ENCODE data around the gene NAXD.

The NAXD gene

DNA sequence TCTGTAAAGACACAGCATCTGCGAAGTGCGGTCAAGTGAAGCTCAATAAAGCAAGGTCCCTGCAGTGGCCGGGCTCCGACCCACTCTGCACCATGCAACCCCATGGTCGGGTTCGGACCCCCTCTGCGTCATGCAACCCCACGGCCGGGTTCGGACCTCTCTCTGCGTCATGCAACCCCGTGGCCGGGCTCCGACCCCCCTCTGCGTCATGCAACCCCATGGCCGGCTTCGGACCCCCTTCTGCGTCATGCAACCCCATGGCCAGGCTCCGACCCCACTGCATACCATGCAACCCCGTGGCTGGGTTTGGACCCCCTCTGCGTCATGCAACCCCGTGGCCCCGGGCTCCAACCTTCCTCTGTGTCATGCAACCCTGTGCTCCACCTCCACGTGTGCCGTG lies 46.7 kb downstream of the NAXD start:
- TF ChIP-seq, protein P1, sequence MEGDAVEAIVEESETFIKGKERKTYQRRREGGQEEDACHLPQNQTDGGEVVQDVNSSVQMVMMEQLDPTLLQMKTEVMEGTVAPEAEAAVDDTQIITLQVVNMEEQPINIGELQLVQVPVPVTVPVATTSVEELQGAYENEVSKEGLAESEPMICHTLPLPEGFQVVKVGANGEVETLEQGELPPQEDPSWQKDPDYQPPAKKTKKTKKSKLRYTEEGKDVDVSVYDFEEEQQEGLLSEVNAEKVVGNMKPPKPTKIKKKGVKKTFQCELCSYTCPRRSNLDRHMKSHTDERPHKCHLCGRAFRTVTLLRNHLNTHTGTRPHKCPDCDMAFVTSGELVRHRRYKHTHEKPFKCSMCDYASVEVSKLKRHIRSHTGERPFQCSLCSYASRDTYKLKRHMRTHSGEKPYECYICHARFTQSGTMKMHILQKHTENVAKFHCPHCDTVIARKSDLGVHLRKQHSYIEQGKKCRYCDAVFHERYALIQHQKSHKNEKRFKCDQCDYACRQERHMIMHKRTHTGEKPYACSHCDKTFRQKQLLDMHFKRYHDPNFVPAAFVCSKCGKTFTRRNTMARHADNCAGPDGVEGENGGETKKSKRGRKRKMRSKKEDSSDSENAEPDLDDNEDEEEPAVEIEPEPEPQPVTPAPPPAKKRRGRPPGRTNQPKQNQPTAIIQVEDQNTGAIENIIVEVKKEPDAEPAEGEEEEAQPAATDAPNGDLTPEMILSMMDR (IDR thresholded peaks at IDR 0.05; ENCODE audit: low read depth, low read length) = no peak
- in situ Hi-C loops (cut with HindIII; ENCODE audit: low sequenced_read_pairs) = no loop called here
- no peak for DNase-seq (ENCODE audit: low read depth, low spot score)
- no peak overlapping the region for H3K4me3 ChIP-seq (ENCODE audit: low read depth, low read length)

DNA sequence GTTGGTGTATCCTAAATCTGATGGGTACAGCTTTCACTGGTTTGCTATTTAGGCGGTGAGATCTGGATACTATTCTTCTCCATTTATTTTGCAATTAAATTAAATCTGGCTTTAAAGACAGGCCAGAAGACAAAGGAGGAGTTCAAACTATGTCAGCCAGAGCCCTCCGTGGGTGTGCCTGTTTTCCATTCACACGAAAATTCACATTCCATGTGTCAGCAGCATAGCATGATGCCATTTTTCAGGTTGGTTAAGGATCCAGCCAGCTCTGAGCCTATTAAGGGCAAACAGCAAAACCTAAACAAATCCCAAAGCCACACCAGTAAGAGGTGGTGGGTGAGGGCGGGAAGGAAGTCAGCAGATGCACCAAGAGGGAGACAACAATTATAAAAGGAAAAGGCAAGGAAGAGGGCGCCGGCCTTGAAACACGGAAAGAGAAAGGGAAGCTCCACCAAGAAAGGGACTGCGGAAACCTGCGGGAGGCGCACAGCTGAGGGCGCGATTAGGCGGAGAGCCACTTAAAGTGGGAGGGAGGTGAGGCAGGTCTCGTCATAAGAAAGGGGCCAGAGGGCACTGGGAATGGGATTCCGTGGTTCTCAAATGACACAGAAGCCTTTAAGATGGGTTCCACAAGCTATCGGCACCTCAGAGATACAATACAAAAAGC lies 47.6 kb downstream of the NAXD start:
- no peak for DNase-seq (ENCODE audit: low read depth, low spot score)
- in situ Hi-C loops (cut with HindIII; ENCODE audit: low sequenced_read_pairs) = no loop called here
- H3K4me3 ChIP-seq (ENCODE audit: low read depth, low read length) = no peak overlapping the region
- TF ChIP-seq, protein P1 (IDR thresholded peaks at IDR 0.05; ENCODE audit: low read depth, low read length) = no peak

DNA sequence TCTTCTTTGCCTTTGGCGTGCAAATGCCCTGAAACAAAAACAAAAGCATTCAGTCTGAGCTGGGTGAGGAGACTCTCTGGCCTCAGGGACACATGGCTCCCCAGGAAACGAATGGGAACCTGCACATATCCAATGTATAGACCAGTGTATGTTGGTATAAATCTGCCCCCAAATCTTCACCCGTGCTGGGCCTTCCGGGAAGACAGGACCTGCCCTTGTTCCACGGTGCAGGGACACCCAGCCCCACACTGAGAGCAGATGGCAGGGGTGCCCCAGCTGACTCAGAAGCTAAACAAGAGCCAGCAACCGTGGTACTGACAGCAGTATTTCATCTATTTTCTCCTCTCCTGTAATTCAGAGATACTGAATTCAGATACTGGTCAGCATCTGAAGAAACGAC lies 48.1 kb downstream of the NAXD start:
- no peak overlapping the region for H3K4me3 ChIP-seq (ENCODE audit: low read depth, low read length)
- TF ChIP-seq, protein P1 (IDR thresholded peaks at IDR 0.05; ENCODE audit: low read depth, low read length) = no peak
- in situ Hi-C loops (cut with HindIII; ENCODE audit: low sequenced_read_pairs) = no loop called here
- no peak for DNase-seq (ENCODE audit: low read depth, low spot score)

DNA sequence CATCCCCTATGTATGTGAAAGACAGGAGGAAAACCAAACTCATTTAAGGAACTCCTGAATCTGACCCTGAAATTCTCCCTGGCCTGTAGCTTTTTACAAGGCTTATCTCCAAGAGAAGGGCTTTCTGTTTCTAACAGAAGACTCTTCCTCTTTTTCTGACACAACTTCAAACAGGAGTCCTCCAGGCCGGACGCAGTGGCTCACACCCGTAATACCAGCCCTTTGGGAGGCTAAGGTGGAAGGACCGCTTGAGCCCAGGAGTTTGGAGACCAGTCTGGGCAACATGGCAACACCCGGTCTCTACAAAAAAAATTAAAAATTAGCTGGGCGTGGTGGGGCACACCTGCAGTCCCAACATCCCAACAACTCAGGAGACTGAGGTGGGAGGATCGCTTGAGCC lies 48.7 kb downstream of the NAXD start:
- TF ChIP-seq, protein P1 (IDR thresholded peaks at IDR 0.05; ENCODE audit: low read depth, low read length) = no peak
- no peak for DNase-seq (ENCODE audit: low read depth, low spot score)
- in situ Hi-C loops (cut with HindIII; ENCODE audit: low sequenced_read_pairs) = no loop called here
- H3K4me3 ChIP-seq (ENCODE audit: low read depth, low read length) = no peak overlapping the region

DNA sequence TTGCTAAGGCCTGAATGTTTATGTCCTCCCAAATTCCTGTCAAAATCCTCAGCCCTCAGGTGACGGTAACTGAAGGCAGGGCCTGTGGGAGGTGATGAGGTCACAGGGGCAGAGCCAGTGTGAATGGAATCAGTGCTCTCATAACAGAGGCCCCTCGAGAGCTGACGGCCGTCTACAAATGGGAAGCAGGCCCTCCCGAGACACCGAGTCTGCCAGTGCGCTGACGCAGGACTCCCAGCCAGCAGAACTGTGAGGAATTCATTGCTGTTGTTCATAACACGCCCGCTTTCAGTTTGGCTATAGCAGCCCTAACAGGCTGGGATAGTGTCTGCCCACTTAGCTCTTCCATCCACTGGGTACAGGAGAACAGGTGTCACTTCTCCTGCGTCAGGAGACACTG lies 49.3 kb downstream of the NAXD start:
- DNase-seq (ENCODE audit: low read depth, low spot score) = no peak
- H3K4me3 ChIP-seq (ENCODE audit: low read depth, low read length) = no peak overlapping the region
- TF ChIP-seq, protein P1 (IDR thresholded peaks at IDR 0.05; ENCODE audit: low read depth, low read length) = no peak
- in situ Hi-C loops (cut with HindIII; ENCODE audit: low sequenced_read_pairs) = no loop called here

DNA sequence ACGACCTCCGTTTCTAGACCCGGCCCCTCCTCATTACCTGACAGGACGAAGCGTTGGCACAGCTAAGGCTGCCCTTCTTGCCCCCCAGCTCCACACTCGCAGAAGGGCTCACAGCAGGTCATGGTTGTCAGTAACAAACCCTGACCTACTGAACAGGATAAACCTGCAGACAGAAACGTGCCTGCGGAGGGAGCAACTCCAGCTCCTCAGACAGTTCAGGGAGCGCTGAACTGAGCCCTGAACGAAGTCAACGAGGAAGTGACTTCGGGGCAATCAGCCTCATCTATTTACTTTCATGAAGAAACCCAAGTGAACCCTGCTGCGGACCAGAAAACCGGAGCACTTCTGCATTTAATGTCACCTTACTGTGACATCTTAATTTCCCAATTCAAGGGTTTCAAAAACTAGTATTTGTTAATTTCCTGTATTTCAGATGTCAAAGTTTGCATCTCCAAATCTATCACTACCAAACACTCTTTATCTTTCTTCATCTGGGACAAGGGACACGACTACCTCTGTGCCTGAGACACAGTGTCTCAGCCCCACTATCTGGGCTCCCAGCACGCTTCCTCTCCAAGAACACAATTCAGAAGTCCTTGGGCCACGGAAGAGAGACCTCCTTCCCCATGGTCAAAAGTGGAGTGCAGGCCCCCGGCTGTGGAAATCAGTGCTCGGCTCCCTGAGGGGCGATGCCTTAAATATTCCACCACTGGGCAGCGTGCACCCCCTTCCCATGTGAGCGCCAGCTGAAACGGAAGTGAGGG lies 50.3 kb downstream of the NAXD start:
- TF ChIP-seq, protein P1 (IDR thresholded peaks at IDR 0.05; ENCODE audit: low read depth, low read length) = no peak
- DNase-seq (ENCODE audit: low read depth, low spot score) = no peak
- in situ Hi-C loops (cut with HindIII; ENCODE audit: low sequenced_read_pairs) = no loop called here
- no peak overlapping the region for H3K4me3 ChIP-seq (ENCODE audit: low read depth, low read length)
